K562 (cell line): ENCODE measurements around the gene FAM167B. TPM values are rescaled to one million over a fixed set of nuclear protein-coding genes. Genes with fewer than 3 reads are reported as not detected.

Experiments used
- BHLHE40 ChIP-seq: IDR thresholded peaks from 2 replicates; pipeline ENCODE4 v1.6.1; 2011; ENCODE audit warnings: low read length, improper control_type of control experiment
- BMI1 ChIP-seq: fragments of 150-350 bp; IDR thresholded peaks from 2 replicates; pipeline ENCODE4 v1.6.1; 2014; ENCODE audit warnings: low read length
- BRCA1 ChIP-seq, 2 experiments: fragments of 450-650 bp in 1 of 2; sonication (generic) in 1 of 2; formaldehyde crosslinking in 1 of 2; IDR thresholded peaks; 2 replicates each; pipeline versions ENCODE4 v1.5.0 to v1.6.1; 2017 to 2020; ENCODE audit warnings: mild to moderate bottlenecking in 1 of 2, missing genetic modification reagents in 1 of 2
- CBX5 ChIP-seq: IDR thresholded peaks from 2 replicates; pipeline ENCODE4 v1.6.1; 2014; ENCODE audit warnings: low read depth, borderline replicate concordance
- CSDE1 ChIP-seq, 2 experiments: fragments of 450-650 bp; IDR thresholded peaks; 2 replicates each; pipeline ENCODE4 v1.6.1; 2016; ENCODE audit warnings: mild to moderate bottlenecking in 1 of 2
- CXXC5 ChIP-seq: fragments of 250-450 bp; sonication (Bioruptor Pico); IDR thresholded peaks from 2 replicates; pipeline ENCODE4 v1.8.0; 2022; ENCODE audit warnings: inconsistent platforms, mild to moderate bottlenecking, moderate library complexity
- FOXA3 ChIP-seq, 2 experiments: fragments of 450-650 bp in 1 of 2; sonication (generic) in 1 of 2; formaldehyde crosslinking; IDR thresholded peaks in 1 of 2; conservative IDR thresholded peaks in 1 of 2; 2 replicates each; pipeline versions ENCODE4 v1.4.0 to v1.8.0; 2020 to 2022; ENCODE audit warnings: mild to moderate bottlenecking in 2 of 2, missing genetic modification reagents in 1 of 2
- GTF2F1 ChIP-seq: IDR thresholded peaks from 2 replicates; pipeline ENCODE4 v1.6.1; 2011; ENCODE audit warnings: low read depth, low read length, improper control_type of control experiment
- HDAC8 ChIP-seq: fragments of 450-650 bp; IDR thresholded peaks from 2 replicates; pipeline ENCODE4 v1.6.1; 2016; ENCODE audit warnings: mild to moderate bottlenecking, missing genetic modification characterization, moderate library complexity, missing compliant biosample characterization
- NCOA6 ChIP-seq: fragments of 450-650 bp; IDR thresholded peaks from 2 replicates; pipeline ENCODE4 v1.6.1; 2017; ENCODE audit warnings: mild to moderate bottlenecking
- NR0B1 ChIP-seq: fragments of 450-650 bp; IDR thresholded peaks from one replicate; pipeline ENCODE4 v1.6.1; 2018; ENCODE audit warnings: mild to moderate bottlenecking, moderate library complexity; ENCODE audit not compliant: partially characterized antibody
- PCBP1 ChIP-seq: fragments of 200-400 bp; formaldehyde crosslinking; IDR thresholded peaks from 2 replicates; pipeline ENCODE4 v1.6.1; 2018; ENCODE audit warnings: mild to moderate bottlenecking, low read depth, low read length; ENCODE audit not compliant: poor library complexity, severe bottlenecking
- POLR2G ChIP-seq: fragments of 200-400 bp; formaldehyde crosslinking; IDR thresholded peaks from 2 replicates; pipeline ENCODE4 v1.6.1; 2017; ENCODE audit warnings: low read depth, mild to moderate bottlenecking, antibody characterized with exemption, low read length, moderate library complexity
- RBM14 ChIP-seq: fragments of 200-400 bp; formaldehyde crosslinking; IDR thresholded peaks from 2 replicates; pipeline ENCODE4 v1.6.1; 2018; ENCODE audit warnings: low read depth, mild to moderate bottlenecking, low read length, moderate library complexity, borderline replicate concordance; ENCODE audit not compliant: insufficient read depth
- RHOXF2B ChIP-seq: fragments of 250-450 bp; sonication (Bioruptor Pico); conservative IDR thresholded peaks from 2 replicates; pipeline ENCODE4 v1.5.1; 2021
- SAFB2 ChIP-seq: fragments of 200-400 bp; formaldehyde crosslinking; IDR thresholded peaks from 2 replicates; pipeline ENCODE4 v1.6.1; 2018; ENCODE audit warnings: borderline replicate concordance, low read length, low read depth, moderate library complexity; ENCODE audit not compliant: severe bottlenecking
- SMARCB1 ChIP-seq: IDR thresholded peaks from 2 replicates; pipeline ENCODE4 v1.6.1; 2011; ENCODE audit warnings: improper control_type of control experiment, low read depth; ENCODE audit not compliant: insufficient read length
- SOX6 ChIP-seq: fragments of 450-650 bp; IDR thresholded peaks from 2 replicates; pipeline ENCODE4 v1.6.1; 2014; ENCODE audit warnings: mild to moderate bottlenecking
- SP2 ChIP-seq: IDR thresholded peaks from 2 replicates; pipeline ENCODE4 v1.6.1; 2011; ENCODE audit warnings: mild to moderate bottlenecking, low read depth, low read length, moderate library complexity; ENCODE audit not compliant: poor library complexity, severe bottlenecking; ENCODE audit errors: extremely low read depth
- ZNF263 ChIP-seq: sonication (generic); formaldehyde crosslinking; IDR thresholded peaks from 2 replicates; pipeline ENCODE4 v1.8.0; 2022; ENCODE audit warnings: mild to moderate bottlenecking, missing genetic modification reagents, borderline replicate concordance
- ZNF282 ChIP-seq: sonication (generic); formaldehyde crosslinking; IDR thresholded peaks from 2 replicates; pipeline ENCODE4 v1.8.1; 2023; ENCODE audit warnings: missing genetic modification reagents
- ZNF354B ChIP-seq: fragments of 250-450 bp; sonication (Bioruptor Pico); IDR thresholded peaks from 2 replicates; pipeline ENCODE4 v1.4.0; 2020
- ZNF444 ChIP-seq: fragments of 250-450 bp; sonication (Bioruptor Pico); IDR thresholded peaks from 2 replicates; pipeline ENCODE4 v1.4.0; 2020; ENCODE audit warnings: mild to moderate bottlenecking, moderate library complexity
- polyA plus RNA-seq, 8 experiments: library from polyadenylated mRNA; depleted of rRNA in 4 of 8; stranded (reverse) in 5 of 8; unstranded in 3 of 8; fragments of >200 nt; fragmentation: Nextera tagmentation in 2 of 8; fragmentation: Illumina TruSeq in 1 of 8; extraction: Ambion mirVana in 2 of 8; extraction: Trizol in 1 of 8; gene quantifications; 2 replicates each; pipeline versions ENCODE4 v1.2.1 to v1.2.3, GENCODE V29; 2011 to 2014; ENCODE audit warnings: inconsistent platforms in 1 of 8, missing spikeins in 1 of 8
- total RNA-seq, 7 experiments: library from RNA; depleted of rRNA in 6 of 7; stranded (reverse); fragments of >200 nt in 6 of 7; fragmentation: Illumina TruSeq in 2 of 7; extraction: Trizol in 2 of 7; gene quantifications; 2 replicates each; pipeline versions ENCODE4 v1.2.1 to v1.2.3, GENCODE V29; 2011 to 2021; ENCODE audit warnings: low replicate concordance in 1 of 7
- TF ChIP-seq, protein P1 (sequence below), 2 experiments: IDR thresholded peaks in 1 of 2; conservative IDR thresholded peaks in 1 of 2; 2 replicates each; pipeline ENCODE4 v1.6.1; 2016; ENCODE audit warnings: low read depth in 2 of 2, mild to moderate bottlenecking in 1 of 2, missing compliant biosample characterization in 1 of 2, missing genetic modification characterization in 1 of 2, moderate library complexity in 1 of 2

Gene FAM167B
- total and polyA plus RNA-seq, 9 of the 15 experiments (the other 6 are each of a cell fraction or from before 2014, with no cell fraction given), result not detected

DNA sequence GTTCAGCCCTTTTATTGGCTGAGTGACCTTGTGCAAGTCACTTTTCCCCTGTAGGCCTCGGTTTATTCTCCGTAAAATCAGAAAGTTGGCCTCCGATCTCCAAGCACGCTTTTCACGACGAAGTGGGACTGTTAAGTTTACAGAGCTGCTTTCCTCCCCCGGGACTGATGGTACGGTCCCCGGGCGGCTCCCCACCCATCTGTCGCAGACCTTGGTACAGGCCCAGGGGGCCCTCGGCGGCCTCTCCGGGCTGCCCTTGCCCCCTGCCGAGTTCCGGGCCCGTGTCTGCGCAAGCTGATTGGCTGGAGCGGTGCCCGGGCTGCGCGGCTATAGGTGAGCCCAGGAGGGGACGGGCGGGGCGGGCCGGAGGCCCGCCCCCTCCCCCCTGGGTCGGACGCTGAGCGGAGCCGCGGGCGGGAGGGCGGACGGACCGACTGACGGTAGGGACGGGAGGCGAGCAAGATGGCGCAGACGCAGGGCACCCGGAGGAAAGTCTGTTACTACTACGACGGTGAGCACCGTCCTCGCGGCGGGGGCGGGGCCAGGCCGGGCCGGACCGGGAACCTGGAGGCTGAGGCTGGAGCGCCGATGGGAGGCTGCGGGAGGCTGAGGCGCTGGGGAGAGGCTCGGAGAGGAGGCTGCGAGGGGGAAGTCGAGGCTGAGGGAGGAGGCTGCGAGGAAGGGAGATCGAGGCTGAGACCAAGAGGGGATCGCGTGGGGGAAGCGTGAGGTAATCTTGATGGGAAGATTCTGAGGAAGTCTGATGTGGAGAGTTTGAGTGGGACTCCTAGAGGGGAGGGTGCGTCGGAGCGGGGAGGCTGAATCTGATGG, 44.9 kb downstream of the FAM167B start, which contains the start of gene HDAC1 (continued):
- peak; percentile 95 for TF ChIP-seq BHLHE40
- TF ChIP-seq, protein P1, sequence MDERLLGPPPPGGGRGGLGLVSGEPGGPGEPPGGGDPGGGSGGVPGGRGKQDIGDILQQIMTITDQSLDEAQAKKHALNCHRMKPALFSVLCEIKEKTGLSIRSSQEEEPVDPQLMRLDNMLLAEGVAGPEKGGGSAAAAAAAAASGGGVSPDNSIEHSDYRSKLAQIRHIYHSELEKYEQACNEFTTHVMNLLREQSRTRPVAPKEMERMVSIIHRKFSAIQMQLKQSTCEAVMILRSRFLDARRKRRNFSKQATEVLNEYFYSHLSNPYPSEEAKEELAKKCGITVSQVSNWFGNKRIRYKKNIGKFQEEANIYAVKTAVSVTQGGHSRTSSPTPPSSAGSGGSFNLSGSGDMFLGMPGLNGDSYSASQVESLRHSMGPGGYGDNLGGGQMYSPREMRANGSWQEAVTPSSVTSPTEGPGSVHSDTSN (CRISPR knock-in tag; IDR thresholded peaks at IDR 0.05; ENCODE audit: low read depth), result no peak
- TF ChIP-seq, protein P1 (tag; conservative IDR thresholded peaks at IDR 0.05; ENCODE audit: low read depth), result no peak
- peak in 1 of 2 experiments; percentile 77; a peak in 2 of 4 replicates for TF ChIP-seq FOXA3 (CRISPR knock-in tag; conservative IDR thresholded peaks at IDR 0.05 in 1 of 2, IDR thresholded peaks at IDR 0.05 in 1 of 2)
- 0 out of 2 replicates have a peak, but pooled peaks have one; percentile 57 for TF ChIP-seq ZNF263 (CRISPR knock-in tag)
- TF ChIP-seq SP2, result peak; percentile 85
- peak; percentile 89 for TF ChIP-seq NCOA6
- no peak for TF ChIP-seq RBM14
- peak; percentile 97 for TF ChIP-seq POLR2G
- no peak for TF ChIP-seq SAFB2
- TF ChIP-seq CSDE1 (IDR thresholded peaks at IDR 0.05), result no peak
- TF ChIP-seq CXXC5 (CRISPR knock-in tag), result peak; percentile 90
- no peak for TF ChIP-seq NR0B1
- no peak for TF ChIP-seq BMI1
- TF ChIP-seq SMARCB1, result no peak
- TF ChIP-seq ZNF354B, result no peak
- TF ChIP-seq HDAC8 (tag), result peak; percentile 42; the same call in 1 of the 2 replicates
- no peak for TF ChIP-seq CBX5
- TF ChIP-seq RHOXF2B (CRISPR knock-in tag), result no peak
- TF ChIP-seq ZNF282 (CRISPR knock-in tag), result no peak
- TF ChIP-seq GTF2F1, result 0 out of 2 replicates have a peak, but pooled peaks have one; percentile 5
- no peak for TF ChIP-seq BRCA1 (IDR thresholded peaks at IDR 0.05)
- TF ChIP-seq BRCA1 (CRISPR knock-in tag; IDR thresholded peaks at IDR 0.05), result no peak
- 0 out of 2 replicates have a peak, but pooled peaks have one; percentile 32 for TF ChIP-seq SOX6
- TF ChIP-seq ZNF444, result peak; percentile 76
- peak; percentile 97 for TF ChIP-seq PCBP1
